C4-2B (cell line): Measurements from ENCODE around the gene CAPN13.

Experiments
- H3K27ac ChIP-seq: fragments of 450-650 bp; 2 replicates; pipeline ENCODE4 v1.5.1; 2017
- CTCF ChIP-seq: fragments of 450-650 bp; conservative IDR thresholded peaks from 2 replicates; pipeline ENCODE4 v1.5.1; 2017; ENCODE audit warnings: mild to moderate bottlenecking
- ZFX ChIP-seq: fragments of 450-650 bp; IDR thresholded peaks from 2 replicates; pipeline ENCODE4 v1.6.1; 2017

Gene CAPN13

GRCh38 chr2:30686000-30686399 is 121.2 kb downstream of the CAPN13 start:
- no peak overlapping the region for H3K27ac ChIP-seq
- TF ChIP-seq CTCF (peak; percentile 58), ZFX (no peak)

GRCh38 chr2:30684996-30685395 is 122.2 kb downstream of the CAPN13 start:
- no peak overlapping the region for H3K27ac ChIP-seq
- TF ChIP-seq ZFX (no peak), CTCF (no peak)

GRCh38 chr2:30684516-30684915 is 122.7 kb downstream of the CAPN13 start:
- no peak overlapping the region for H3K27ac ChIP-seq
- TF ChIP-seq ZFX (no peak), CTCF (no peak)

- TF ChIP-seq ZFX, result no peak
- no peak for TF ChIP-seq CTCF
- no peak overlapping the region for H3K27ac ChIP-seq
Observed at GRCh38 chr2:30684026-30684425, 123.2 kb downstream of the CAPN13 start.

GRCh38 chr2:30683236-30683956 is 123.8 kb downstream of the CAPN13 start:
- TF ChIP-seq CTCF (no peak), ZFX (no peak)
- no peak overlapping the region for H3K27ac ChIP-seq

GRCh38 chr2:30681022-30681421 is 126.2 kb downstream of the CAPN13 start:
- H3K27ac ChIP-seq, result no peak overlapping the region
- TF ChIP-seq ZFX (no peak), CTCF (no peak)

GRCh38 chr2:30680121-30680520 is 127.1 kb downstream of the CAPN13 start:
- TF ChIP-seq CTCF, result no peak
- no peak for TF ChIP-seq ZFX

More at GRCh38 chr2:30680121-30680520, 127.1 kb downstream of the CAPN13 start:
- H3K27ac ChIP-seq, result no peak overlapping the region
